K562 (cell line): ENCODE results near the gene ECI2. TPM values are rescaled to one million over a fixed set of nuclear protein-coding genes. Genes with fewer than 3 reads are reported as not detected.

ENCODE experiments used
- ATF1 ChIP-seq, 2 experiments: fragments of 450-650 bp in 1 of 2; IDR thresholded peaks; 2 replicates each; pipeline ENCODE4 v1.6.1; 2016; ENCODE audit warnings: missing compliant biosample characterization in 1 of 2, missing genetic modification characterization in 1 of 2
- CHD1 ChIP-seq: fragments of 200-600 bp; sonication (generic); IDR thresholded peaks from one replicate; pipeline ENCODE4 v1.6.1; 2012; ENCODE audit warnings: mild to moderate bottlenecking, moderate library complexity, low read length, inconsistent platforms
- DNMT1 ChIP-seq: fragments of 450-650 bp; IDR thresholded peaks from 2 replicates; pipeline ENCODE4 v1.6.1; 2016; ENCODE audit warnings: antibody characterized with exemption, mild to moderate bottlenecking
- ETV1 ChIP-seq: fragments of 450-650 bp; conservative IDR thresholded peaks from 2 replicates; pipeline ENCODE4 v1.6.1; 2016; ENCODE audit warnings: missing genetic modification characterization, control low read depth, low read depth, missing compliant biosample characterization
- FOS ChIP-seq: IDR thresholded peaks from 3 replicates; pipeline ENCODE4 v1.6.1; 2011; ENCODE audit not compliant: insufficient read length; ENCODE audit errors: extremely low read depth
- MAFF ChIP-seq: IDR thresholded peaks from 2 replicates; pipeline ENCODE4 v1.6.1; 2012; ENCODE audit warnings: low read length, improper control_type of control experiment
- MCM3 ChIP-seq: fragments of 450-650 bp; IDR thresholded peaks from 2 replicates; pipeline ENCODE4 v1.6.1; 2016
- PHF20 ChIP-seq: fragments of 450-650 bp; IDR thresholded peaks from 2 replicates; pipeline ENCODE4 v1.6.1; 2018; ENCODE audit not compliant: partially characterized antibody
- RBBP5 ChIP-seq: fragments of 200-600 bp; sonication (generic); IDR thresholded peaks from 2 replicates; pipeline ENCODE4 v1.6.1; 2012; ENCODE audit warnings: borderline replicate concordance, mild to moderate bottlenecking, low read length, control low read depth, inconsistent platforms; ENCODE audit not compliant: insufficient read depth, poor library complexity, severe bottlenecking
- SIX5 ChIP-seq, 2 experiments: IDR thresholded peaks; 2 replicates each; pipeline ENCODE4 v1.6.1; 2011; ENCODE audit warnings: low read length in 2 of 2, borderline replicate concordance in 1 of 2, low read depth in 1 of 2, mild to moderate bottlenecking in 1 of 2, moderate library complexity in 1 of 2; ENCODE audit not compliant: insufficient read depth in 1 of 2
- SMAD3 ChIP-seq: fragments of 450-650 bp; formaldehyde crosslinking; conservative IDR thresholded peaks from 2 replicates; pipeline ENCODE4 v1.4.0; 2020; ENCODE audit warnings: mild to moderate bottlenecking
- STAG1 ChIP-seq: sonication (generic); formaldehyde crosslinking; IDR thresholded peaks from 2 replicates; pipeline ENCODE4 v1.5.0; 2020; ENCODE audit warnings: missing genetic modification reagents, borderline replicate concordance
- TAF7 ChIP-seq: fragments of 450-650 bp; IDR thresholded peaks from 2 replicates; pipeline ENCODE4 v1.6.1; 2016; ENCODE audit warnings: missing genetic modification characterization, missing compliant biosample characterization
- ZNF165 ChIP-seq: fragments of 250-450 bp; sonication (Bioruptor Pico); IDR thresholded peaks from 2 replicates; pipeline ENCODE4 v1.4.0; 2020; ENCODE audit warnings: borderline replicate concordance
- ZNF436 ChIP-seq: fragments of 250-450, 450-650 bp; sonication (Bioruptor Pico); formaldehyde crosslinking; IDR thresholded peaks from 2 replicates; pipeline ENCODE4 v1.7.0; 2020; ENCODE audit warnings: mild to moderate bottlenecking
- polyA plus RNA-seq, 8 experiments: library from polyadenylated mRNA; depleted of rRNA in 4 of 8; stranded (reverse) in 5 of 8; unstranded in 3 of 8; fragments of >200 nt; fragmentation: Nextera tagmentation in 2 of 8; fragmentation: Illumina TruSeq in 1 of 8; extraction: Ambion mirVana in 2 of 8; extraction: Trizol in 1 of 8; gene quantifications; 2 replicates each; pipeline versions ENCODE4 v1.2.1 to v1.2.3, GENCODE V29; 2011 to 2014; ENCODE audit warnings: inconsistent platforms in 1 of 8, missing spikeins in 1 of 8
- total RNA-seq, 7 experiments: library from RNA; depleted of rRNA in 6 of 7; stranded (reverse); fragments of >200 nt in 6 of 7; fragmentation: Illumina TruSeq in 2 of 7; extraction: Trizol in 2 of 7; gene quantifications; 2 replicates each; pipeline versions ENCODE4 v1.2.1 to v1.2.3, GENCODE V29; 2011 to 2021; ENCODE audit warnings: low replicate concordance in 1 of 7
- TF ChIP-seq, protein P1 (sequence below): fragments of 450-650 bp; formaldehyde crosslinking; IDR thresholded peaks from 2 replicates; pipeline ENCODE4 v1.4.0; 2022; ENCODE audit warnings: mild to moderate bottlenecking, moderate library complexity
- TF ChIP-seq, protein P2 (sequence below), 2 experiments: IDR thresholded peaks; 2 replicates each; pipeline ENCODE4 v1.6.1; 2012; ENCODE audit warnings: improper control_type of control experiment in 2 of 2, low read depth in 2 of 2, low read length in 2 of 2, borderline replicate concordance in 1 of 2
- TF ChIP-seq, protein P3 (sequence below): fragments of 450-650 bp; IDR thresholded peaks from 2 replicates; pipeline ENCODE4 v1.6.1; 2017; ENCODE audit warnings: antibody characterized with exemption, mild to moderate bottlenecking

ECI2 gene
- total and polyA plus RNA-seq, 9 of the 15 experiments (the other 6 are each of a cell fraction or from before 2014, with no cell fraction given), result 80.7 to 377 (median 142) TPM

DNA sequence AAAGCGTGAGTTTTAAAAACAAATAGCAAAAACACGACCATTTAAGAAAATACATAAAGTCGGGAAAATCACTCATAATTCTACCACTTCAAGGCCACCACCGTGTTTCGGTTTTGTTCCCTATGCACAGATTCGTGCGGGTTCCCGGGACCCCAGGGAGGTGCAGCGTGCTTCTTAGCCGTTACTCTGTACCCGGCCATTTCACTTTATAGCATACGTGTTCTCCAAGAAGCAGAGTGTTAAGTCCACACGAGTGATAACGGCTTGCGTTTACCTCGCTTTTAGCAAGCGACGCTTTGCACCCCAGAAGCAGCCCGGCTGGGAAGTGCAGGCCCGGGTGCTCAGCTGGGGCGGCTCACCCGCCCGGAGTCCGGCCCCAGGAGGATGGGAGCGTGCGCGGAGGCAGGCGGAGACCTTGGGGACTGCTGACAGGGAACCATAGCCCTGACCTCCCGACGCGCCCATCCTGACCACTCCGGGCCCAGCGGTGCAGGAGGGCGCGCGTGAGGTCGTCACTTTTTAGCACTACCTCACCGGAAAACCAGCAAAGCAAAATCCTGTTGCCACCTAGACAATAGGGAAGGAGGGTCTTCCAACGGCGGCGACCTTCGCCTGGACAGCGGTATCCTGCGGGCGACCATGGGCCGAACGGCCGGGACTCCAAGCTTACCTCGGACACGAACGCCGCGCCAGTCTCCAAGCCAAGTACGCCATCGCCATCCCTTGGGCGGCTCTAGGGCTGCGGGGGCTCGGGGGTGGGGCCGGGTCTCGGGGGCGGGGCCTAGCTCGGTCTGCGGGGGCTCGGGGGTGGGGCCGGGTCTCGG lies at the start of gene ECI2 (continued):
- no peak for TF ChIP-seq DNMT1
- no peak for TF ChIP-seq SMAD3 (CRISPR knock-in tag)
- peak; percentile 43; the same call in 1 of the 2 replicates for TF ChIP-seq ETV1 (tag)
- TF ChIP-seq, protein P1, sequence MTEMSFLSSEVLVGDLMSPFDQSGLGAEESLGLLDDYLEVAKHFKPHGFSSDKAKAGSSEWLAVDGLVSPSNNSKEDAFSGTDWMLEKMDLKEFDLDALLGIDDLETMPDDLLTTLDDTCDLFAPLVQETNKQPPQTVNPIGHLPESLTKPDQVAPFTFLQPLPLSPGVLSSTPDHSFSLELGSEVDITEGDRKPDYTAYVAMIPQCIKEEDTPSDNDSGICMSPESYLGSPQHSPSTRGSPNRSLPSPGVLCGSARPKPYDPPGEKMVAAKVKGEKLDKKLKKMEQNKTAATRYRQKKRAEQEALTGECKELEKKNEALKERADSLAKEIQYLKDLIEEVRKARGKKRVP (CRISPR knock-in tag), result 0 out of 2 replicates have a peak, but pooled peaks have one; percentile 35
- no peak for TF ChIP-seq ZNF165
- TF ChIP-seq, protein P2, sequence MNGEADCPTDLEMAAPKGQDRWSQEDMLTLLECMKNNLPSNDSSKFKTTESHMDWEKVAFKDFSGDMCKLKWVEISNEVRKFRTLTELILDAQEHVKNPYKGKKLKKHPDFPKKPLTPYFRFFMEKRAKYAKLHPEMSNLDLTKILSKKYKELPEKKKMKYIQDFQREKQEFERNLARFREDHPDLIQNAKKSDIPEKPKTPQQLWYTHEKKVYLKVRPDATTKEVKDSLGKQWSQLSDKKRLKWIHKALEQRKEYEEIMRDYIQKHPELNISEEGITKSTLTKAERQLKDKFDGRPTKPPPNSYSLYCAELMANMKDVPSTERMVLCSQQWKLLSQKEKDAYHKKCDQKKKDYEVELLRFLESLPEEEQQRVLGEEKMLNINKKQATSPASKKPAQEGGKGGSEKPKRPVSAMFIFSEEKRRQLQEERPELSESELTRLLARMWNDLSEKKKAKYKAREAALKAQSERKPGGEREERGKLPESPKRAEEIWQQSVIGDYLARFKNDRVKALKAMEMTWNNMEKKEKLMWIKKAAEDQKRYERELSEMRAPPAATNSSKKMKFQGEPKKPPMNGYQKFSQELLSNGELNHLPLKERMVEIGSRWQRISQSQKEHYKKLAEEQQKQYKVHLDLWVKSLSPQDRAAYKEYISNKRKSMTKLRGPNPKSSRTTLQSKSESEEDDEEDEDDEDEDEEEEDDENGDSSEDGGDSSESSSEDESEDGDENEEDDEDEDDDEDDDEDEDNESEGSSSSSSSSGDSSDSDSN (IDR thresholded peaks at IDR 0.05; ENCODE audit: borderline replicate concordance in 1 of 2, low read depth in 2 of 2, low read length in 2 of 2), result peak; percentile 94 to 97
- no peak for TF ChIP-seq FOS
- TF ChIP-seq RBBP5, result peak; percentile 96
- peak; percentile 83 for TF ChIP-seq CHD1
- TF ChIP-seq MAFF, result no peak
- peak; percentile 52 for TF ChIP-seq PHF20
- no peak for TF ChIP-seq ZNF436 (CRISPR knock-in tag)
- TF ChIP-seq SIX5 (IDR thresholded peaks at IDR 0.05; ENCODE audit: borderline replicate concordance in 1 of 2, insufficient read depth in 1 of 2, low read depth in 1 of 2, low read length in 2 of 2), result no peak
- TF ChIP-seq MCM3, result no peak
- TF ChIP-seq ATF1 (CRISPR knock-in tag; IDR thresholded peaks at IDR 0.05), result no peak
- TF ChIP-seq ATF1 (tag; IDR thresholded peaks at IDR 0.05), result peak; percentile 84
- TF ChIP-seq, protein P3, sequence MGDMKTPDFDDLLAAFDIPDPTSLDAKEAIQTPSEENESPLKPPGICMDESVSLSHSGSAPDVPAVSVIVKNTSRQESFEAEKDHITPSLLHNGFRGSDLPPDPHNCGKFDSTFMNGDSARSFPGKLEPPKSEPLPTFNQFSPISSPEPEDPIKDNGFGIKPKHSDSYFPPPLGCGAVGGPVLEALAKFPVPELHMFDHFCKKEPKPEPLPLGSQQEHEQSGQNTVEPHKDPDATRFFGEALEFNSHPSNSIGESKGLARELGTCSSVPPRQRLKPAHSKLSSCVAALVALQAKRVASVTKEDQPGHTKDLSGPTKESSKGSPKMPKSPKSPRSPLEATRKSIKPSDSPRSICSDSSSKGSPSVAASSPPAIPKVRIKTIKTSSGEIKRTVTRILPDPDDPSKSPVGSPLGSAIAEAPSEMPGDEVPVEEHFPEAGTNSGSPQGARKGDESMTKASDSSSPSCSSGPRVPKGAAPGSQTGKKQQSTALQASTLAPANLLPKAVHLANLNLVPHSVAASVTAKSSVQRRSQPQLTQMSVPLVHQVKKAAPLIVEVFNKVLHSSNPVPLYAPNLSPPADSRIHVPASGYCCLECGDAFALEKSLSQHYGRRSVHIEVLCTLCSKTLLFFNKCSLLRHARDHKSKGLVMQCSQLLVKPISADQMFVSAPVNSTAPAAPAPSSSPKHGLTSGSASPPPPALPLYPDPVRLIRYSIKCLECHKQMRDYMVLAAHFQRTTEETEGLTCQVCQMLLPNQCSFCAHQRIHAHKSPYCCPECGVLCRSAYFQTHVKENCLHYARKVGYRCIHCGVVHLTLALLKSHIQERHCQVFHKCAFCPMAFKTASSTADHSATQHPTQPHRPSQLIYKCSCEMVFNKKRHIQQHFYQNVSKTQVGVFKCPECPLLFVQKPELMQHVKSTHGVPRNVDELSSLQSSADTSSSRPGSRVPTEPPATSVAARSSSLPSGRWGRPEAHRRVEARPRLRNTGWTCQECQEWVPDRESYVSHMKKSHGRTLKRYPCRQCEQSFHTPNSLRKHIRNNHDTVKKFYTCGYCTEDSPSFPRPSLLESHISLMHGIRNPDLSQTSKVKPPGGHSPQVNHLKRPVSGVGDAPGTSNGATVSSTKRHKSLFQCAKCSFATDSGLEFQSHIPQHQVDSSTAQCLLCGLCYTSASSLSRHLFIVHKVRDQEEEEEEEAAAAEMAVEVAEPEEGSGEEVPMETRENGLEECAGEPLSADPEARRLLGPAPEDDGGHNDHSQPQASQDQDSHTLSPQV, result peak; percentile 64
- TF ChIP-seq TAF7, result peak; percentile 84
- no peak for TF ChIP-seq STAG1 (CRISPR knock-in tag)
